GM13977 (cell line): ENCODE results near the gene HOXB13.

ENCODE experiments used
- DNase-seq: peaks from one replicate; pipeline ENCODE4 v3.0.0; 2012; ENCODE audit warnings: low spot score
- CTCF ChIP-seq: IDR thresholded peaks from 2 replicates; pipeline ENCODE4 v1.5.1; 2012; ENCODE audit warnings: mild to moderate bottlenecking, control low read depth; ENCODE audit not compliant: insufficient read depth; ENCODE audit errors: extremely low read depth, missing control alignments
- in situ Hi-C: fragments of 300-500 bp; cut with MboI; formaldehyde crosslinking; loops from one replicate; pipeline ENCODE4 v1.12.0; 2022; ENCODE audit warnings: low sequenced_read_pairs, low pct_unique_long_range_greater_than_20kb, mixed read lengths, inconsistent platforms; ENCODE audit not compliant: unreplicated experiment

HOXB13 gene

GRCh38 chr17:48723423-48724250 lies 4.9 kb downstream of the HOXB13 start:
- no peak for TF ChIP-seq CTCF
- in situ Hi-C loops, result loop anchor here (10.0 kb wide), 1 partner anchor 109 kb away; the partner anchor contains the start of genes HOXB7 and HOXB8
- no peak for DNase-seq

DNA sequence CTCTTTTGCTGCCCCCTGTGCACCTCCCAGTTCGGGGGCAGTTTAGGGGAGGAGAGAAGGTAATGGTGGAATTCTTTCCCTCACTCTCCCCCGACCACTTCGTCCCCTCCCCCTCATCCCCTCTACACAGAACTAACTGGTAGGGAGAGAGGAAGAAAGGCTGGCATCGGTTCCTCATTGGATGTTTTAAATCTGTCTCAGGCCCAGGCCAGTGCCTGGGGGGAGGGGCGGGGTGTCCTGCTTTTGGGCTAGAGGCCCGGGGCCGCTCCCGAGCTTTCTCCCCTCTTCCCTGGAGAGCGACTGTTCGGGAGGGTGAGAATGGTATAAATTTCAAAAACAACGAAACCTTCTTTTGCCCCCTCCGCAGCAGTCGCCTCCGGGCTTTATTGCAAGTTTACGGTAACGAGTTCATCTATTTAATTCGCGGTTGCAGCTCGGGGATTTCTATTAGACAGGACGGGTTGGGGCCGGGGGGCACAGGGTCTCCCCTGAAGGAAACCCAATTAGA lies 5.6 kb downstream of the HOXB13 start, which contains the start of gene PRAC2:
Gene PRAC2, plus strand, starts transcription at position 271 of the 508 bp plus-strand sequence. CDS start 1,226 bp downstream, outside the sequence.
- in situ Hi-C loops, result loop anchor here (10.0 kb wide), 1 partner anchor 108 kb away; the partner anchor contains the start of genes HOXB7 and HOXB8
- DNase-seq, result no peak

GRCh38 chr17:48722201-48722907 lies 6.2 kb downstream of the HOXB13 start, which contains the start of gene PRAC1:
TSS of gene PRAC1 (minus strand) at chr17:48722518. CDS start at chr17:48722392, 126 bp downstream.
- no peak for TF ChIP-seq CTCF
- in situ Hi-C loops, result loop anchor here (10.0 kb wide), 1 partner anchor 108 kb away; the partner anchor contains the start of genes HOXB7 and HOXB8
- no peak for DNase-seq

More for the DNA sequence above, 5.6 kb downstream of the HOXB13 start, which contains the start of gene PRAC2:
- TF ChIP-seq CTCF, result no peak

GRCh38 chr17:48721009-48721402 lies 7.5 kb downstream of the HOXB13 start:
- DNase-seq, result no peak
- TF ChIP-seq CTCF, result no peak
- in situ Hi-C loops, result loop anchor here (10.0 kb wide), 1 partner anchor 106 kb away; the partner anchor contains the start of genes HOXB7 and HOXB8

GRCh38 chr17:48720266-48721008 lies 8.1 kb downstream of the HOXB13 start:
- no peak for TF ChIP-seq CTCF
- in situ Hi-C loops, result loop anchor here (10.0 kb wide), 1 partner anchor 106 kb away; the partner anchor contains the start of genes HOXB7 and HOXB8
- DNase-seq, result no peak
